Measurements from ENCODE around the gene MXI1. TPM values are rescaled to one million over a fixed set of nuclear protein-coding genes. Genes with fewer than 3 reads are reported as not detected.

MXI1 gene
- total RNA-seq, 1 experiment from 2014 or later: 16.6 TPM

GRCh38 chr10:110208614-110209453 lies 1.4 kb downstream of the MXI1 start:
- H3K4me1 Mint-ChIP-seq: peaks cover 43% of the 10 kb centered on the region
- TF ChIP-seq ERG (CRISPR knock-in tag; IDR thresholded peaks at IDR 0.05): no peak
- peaks cover 86% of the 10 kb centered on the region for H3K27me3 Mint-ChIP-seq (ENCODE audit: low read depth)
- ChIA-PET POLR2A (interaction anchor here (0.7 to 4.3 kb wide), 9 partner anchors 16 to 290 kb away, joined by 3 to 101 read pairs (median 9); partner anchors contain the start of genes ADD3 and SMNDC1), CTCF (interaction anchor here (0.6 to 3.5 kb wide), 15 partner anchors 11 to 325 kb away, joined by 3 to 69 read pairs (median 5); partner anchors contain the start of gene SMNDC1)
- no peak for ATAC-seq
- no peaks in the 10 kb centered on the region for H3K9me3 Mint-ChIP-seq
- H3K36me3 Mint-ChIP-seq: no peaks in the 10 kb centered on the region
- peak overlapping the region; percentile 91 for H3K4me3 Mint-ChIP-seq
- DNase-seq (ENCODE audit: low spot score): no peak
- H3K27ac Mint-ChIP-seq: peak overlapping the region; percentile 61; the same call in 1 of the 2 replicates

GRCh38 chr10:110209454-110209925 lies 2.1 kb downstream of the MXI1 start:
- no peak for TF ChIP-seq E2F1 (CRISPR knock-in tag; IDR thresholded peaks at IDR 0.05)
- TF ChIP-seq FOXP4 (CRISPR knock-in tag; IDR thresholded peaks at IDR 0.05): no peak
- TF ChIP-seq CREM (CRISPR knock-in tag; IDR thresholded peaks at IDR 0.05): no peak
- no peak for TF ChIP-seq PRRX2 (CRISPR knock-in tag; IDR thresholded peaks at IDR 0.05)
- peak; percentile 65; the same call in 1 of the 2 replicates for TF ChIP-seq ZNF281 (CRISPR knock-in tag; IDR thresholded peaks at IDR 0.05)
- TF ChIP-seq ESRRA (CRISPR knock-in tag; IDR thresholded peaks at IDR 0.05; ENCODE audit: borderline replicate concordance): no peak
- 0 out of 2 replicates have a peak, but pooled peaks have one; percentile 27 for TF ChIP-seq ETV6 (CRISPR knock-in tag; IDR thresholded peaks at IDR 0.05)
- no peak for TF ChIP-seq HMGXB4 (CRISPR knock-in tag; IDR thresholded peaks at IDR 0.05)
- H3K27me3 Mint-ChIP-seq (ENCODE audit: low read depth): peaks cover 85% of the 10 kb centered on the region
- ChIA-PET CTCF (interaction anchor here (1.1 to 2.7 kb wide), 3 partner anchors 11 to 325 kb away, joined by 5 to 26 read pairs (median 6); no protein-coding TSS in a partner anchor), POLR2A (interaction anchor here (0.6 to 4.3 kb wide), 5 partner anchors 15 to 1737 kb away, joined by 3 to 101 read pairs (median 9); partner anchors contain the start of gene SMNDC1)
- ATAC-seq (no peak), DNase-seq (ENCODE audit: low spot score) (peak; percentile 49)
- H3K36me3 Mint-ChIP-seq: no peaks in the 10 kb centered on the region
- peaks cover 43% of the 10 kb centered on the region for H3K4me1 Mint-ChIP-seq
- H3K9me3 Mint-ChIP-seq: no peaks in the 10 kb centered on the region
- H3K27ac Mint-ChIP-seq: peak overlapping the region; percentile 61
- H3K4me3 Mint-ChIP-seq: peak overlapping the region; percentile 91

Data from WTC11 (cell line).